ENCODE measurements around the gene LRRC8B. TPM values are rescaled to one million over a fixed set of nuclear protein-coding genes. Genes with fewer than 3 reads are reported as not detected.

The LRRC8B gene
- total RNA-seq, 4 donors from 2014 or later: 8.7 to 19.5 (median 9.2) TPM

- Histone ChIP-seq H3K27me3 (peaks cover 0 to 12% (median 0%) of the 10 kb centered on the region in 4 donors), H3K9me3 (no peaks in the 10 kb centered on the region), H3K4me3 (peak within 1 kb of the TSS; percentile 65 to 96 (median 84)), H3K36me3 (no peaks in the 10 kb centered on the region), H3K4me1 (peaks cover 4 to 71% (median 6%) of the 10 kb centered on the region in 3 donors), H3K27ac (peak within 1 kb of the TSS; percentile 85 to 97 (median 89))
- DNase-seq: no peak
- TF ChIP-seq POLR2A (IDR thresholded peaks at IDR 0.05) (peak in 2 of 4 donors; percentile 43 to 50), CTCF (IDR thresholded peaks at IDR 0.05) (peak in 4 of 6 experiments; percentile 52 to 77 (median 68))
- intact Hi-C loops (cut with DNase I): loop anchor here (5.0 kb wide), 1 partner anchor 130 kb away; no protein-coding TSS in a partner anchor
- 0% methylated on average over 6 to 13 of the region's 76 CpGs for WGBS, 2 donors
Observed at GRCh38 chr1:89632657-89633247, 108.1 kb downstream of the LRRC8B start, which contains the start of gene LRRC8C. Gene LRRC8C, plus strand, starts transcription at chr1:89633120. Its CDS starts 53,354 bp downstream, at chr1:89686474.

- peak overlapping the region; percentile 65 to 96 (median 84) for H3K4me3 ChIP-seq
- no peaks in the 10 kb centered on the region for H3K9me3 ChIP-seq
- no peak for DNase-seq
- H3K36me3 ChIP-seq: no peaks in the 10 kb centered on the region
- H3K27ac ChIP-seq: peak overlapping the region; percentile 83 to 97 (median 89)
- intact Hi-C loops (cut with DNase I): loop anchor here (5.0 kb wide), 1 partner anchor 129 kb away; no protein-coding TSS in a partner anchor
- 3% methylated on average over 16 of the region's 57 CpGs; no CpG with 5 or more reads in 1 of the 2 donors for WGBS, 2 donors
- peaks cover 4 to 71% (median 6%) of the 10 kb centered on the region in 3 donors for H3K4me1 ChIP-seq
- peaks cover 0 to 12% (median 0%) of the 10 kb centered on the region in 4 donors for H3K27me3 ChIP-seq
- TF ChIP-seq POLR2A (IDR thresholded peaks at IDR 0.05) (peak in 1 of 4 donors; percentile 49), CTCF (IDR thresholded peaks at IDR 0.05) (no peak)
Observed at GRCh38 chr1:89633248-89633799, 108.7 kb downstream of the LRRC8B start.

GRCh38 chr1:89633800-89634625, 109.4 kb downstream of the LRRC8B start:
- WGBS, 2 donors: 11 to 14% methylated on average over 32 of the region's 32 CpGs
- peak overlapping the region; percentile 65 to 96 (median 84) for H3K4me3 ChIP-seq
- intact Hi-C loops (cut with DNase I): loop anchor here (5.0 kb wide), 1 partner anchor 128 kb away; no protein-coding TSS in a partner anchor

More at GRCh38 chr1:89633800-89634625, 109.4 kb downstream of the LRRC8B start:
- Histone ChIP-seq H3K4me1 (peaks cover 4 to 70% (median 6%) of the 10 kb centered on the region in 3 donors), H3K36me3 (no peaks in the 10 kb centered on the region), H3K27me3 (peaks cover 0 to 12% (median 0%) of the 10 kb centered on the region in 4 donors), H3K27ac (peak overlapping the region; percentile 83 to 97 (median 89)), H3K9me3 (no peaks in the 10 kb centered on the region)
- TF ChIP-seq POLR2A (IDR thresholded peaks at IDR 0.05) (peak in 1 of 4 donors; percentile 18), CTCF (IDR thresholded peaks at IDR 0.05) (no peak)
- DNase-seq: no peak
